ENCODE results near the gene LRIT2. TPM values are rescaled to one million over a fixed set of nuclear protein-coding genes. Genes with fewer than 3 reads are reported as not detected.

LRIT2 gene
- polyA plus RNA-seq, 1 donor from 2014 or later = not detected

DNA sequence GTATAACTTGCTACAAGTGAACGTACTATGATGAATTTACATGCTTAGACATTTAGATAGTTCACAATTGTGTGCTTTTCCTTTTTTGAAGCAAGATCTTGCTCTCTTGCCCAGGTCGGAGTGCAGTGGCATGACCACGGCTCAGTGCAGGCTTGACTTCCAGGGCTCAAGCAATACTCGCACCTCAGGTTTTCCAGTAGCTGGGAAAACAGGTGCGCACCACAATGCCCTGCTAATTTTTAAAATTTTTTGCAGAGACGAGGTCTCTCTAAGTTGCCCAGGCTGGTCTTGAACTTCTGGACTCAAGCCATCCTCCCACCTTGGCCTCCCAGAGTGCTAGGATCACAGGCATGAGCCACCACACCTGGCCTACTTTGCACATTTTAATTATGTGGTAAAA is 49.9 kb downstream of the LRIT2 start:
- no peaks in the 10 kb centered on the region for H3K9me3 ChIP-seq (ENCODE audit: low read length)
- H3K9ac ChIP-seq (ENCODE audit: low read length) = no peak overlapping the region
- H3K79me2 ChIP-seq (replicated peaks; ENCODE audit: insufficient read depth, low read length) = no peaks in the 10 kb centered on the region
- H3K27ac ChIP-seq (ENCODE audit: low read length) = no peak overlapping the region
- no peaks in the 10 kb centered on the region for H3K36me3 ChIP-seq (ENCODE audit: insufficient read depth, low read length)
- H2AFZ ChIP-seq (ENCODE audit: low read depth, low read length) = no peak overlapping the region
- no peaks in the 10 kb centered on the region for H3F3A ChIP-seq (ENCODE audit: insufficient read depth, low read length, poor library complexity, severe bottlenecking)
- H3K4me2 ChIP-seq (ENCODE audit: low read length) = no peak overlapping the region
- TF ChIP-seq EP300 (conservative IDR thresholded peaks at IDR 0.05; ENCODE audit: poor library complexity, severe bottlenecking) (no peak), POLR2AphosphoS5 (IDR thresholded peaks at IDR 0.05) (no peak), SMC3 (conservative IDR thresholded peaks at IDR 0.05; ENCODE audit: poor library complexity) (no peak), RAD21 (conservative IDR thresholded peaks at IDR 0.05) (no peak), TAF1 (IDR thresholded peaks at IDR 0.05; ENCODE audit: low read depth) (no peak)
- TF ChIP-seq, protein P1, sequence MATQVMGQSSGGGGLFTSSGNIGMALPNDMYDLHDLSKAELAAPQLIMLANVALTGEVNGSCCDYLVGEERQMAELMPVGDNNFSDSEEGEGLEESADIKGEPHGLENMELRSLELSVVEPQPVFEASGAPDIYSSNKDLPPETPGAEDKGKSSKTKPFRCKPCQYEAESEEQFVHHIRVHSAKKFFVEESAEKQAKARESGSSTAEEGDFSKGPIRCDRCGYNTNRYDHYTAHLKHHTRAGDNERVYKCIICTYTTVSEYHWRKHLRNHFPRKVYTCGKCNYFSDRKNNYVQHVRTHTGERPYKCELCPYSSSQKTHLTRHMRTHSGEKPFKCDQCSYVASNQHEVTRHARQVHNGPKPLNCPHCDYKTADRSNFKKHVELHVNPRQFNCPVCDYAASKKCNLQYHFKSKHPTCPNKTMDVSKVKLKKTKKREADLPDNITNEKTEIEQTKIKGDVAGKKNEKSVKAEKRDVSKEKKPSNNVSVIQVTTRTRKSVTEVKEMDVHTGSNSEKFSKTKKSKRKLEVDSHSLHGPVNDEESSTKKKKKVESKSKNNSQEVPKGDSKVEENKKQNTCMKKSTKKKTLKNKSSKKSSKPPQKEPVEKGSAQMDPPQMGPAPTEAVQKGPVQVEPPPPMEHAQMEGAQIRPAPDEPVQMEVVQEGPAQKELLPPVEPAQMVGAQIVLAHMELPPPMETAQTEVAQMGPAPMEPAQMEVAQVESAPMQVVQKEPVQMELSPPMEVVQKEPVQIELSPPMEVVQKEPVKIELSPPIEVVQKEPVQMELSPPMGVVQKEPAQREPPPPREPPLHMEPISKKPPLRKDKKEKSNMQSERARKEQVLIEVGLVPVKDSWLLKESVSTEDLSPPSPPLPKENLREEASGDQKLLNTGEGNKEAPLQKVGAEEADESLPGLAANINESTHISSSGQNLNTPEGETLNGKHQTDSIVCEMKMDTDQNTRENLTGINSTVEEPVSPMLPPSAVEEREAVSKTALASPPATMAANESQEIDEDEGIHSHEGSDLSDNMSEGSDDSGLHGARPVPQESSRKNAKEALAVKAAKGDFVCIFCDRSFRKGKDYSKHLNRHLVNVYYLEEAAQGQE (IDR thresholded peaks at IDR 0.05; ENCODE audit: borderline replicate concordance) = no peak
- TF ChIP-seq, protein P2, sequence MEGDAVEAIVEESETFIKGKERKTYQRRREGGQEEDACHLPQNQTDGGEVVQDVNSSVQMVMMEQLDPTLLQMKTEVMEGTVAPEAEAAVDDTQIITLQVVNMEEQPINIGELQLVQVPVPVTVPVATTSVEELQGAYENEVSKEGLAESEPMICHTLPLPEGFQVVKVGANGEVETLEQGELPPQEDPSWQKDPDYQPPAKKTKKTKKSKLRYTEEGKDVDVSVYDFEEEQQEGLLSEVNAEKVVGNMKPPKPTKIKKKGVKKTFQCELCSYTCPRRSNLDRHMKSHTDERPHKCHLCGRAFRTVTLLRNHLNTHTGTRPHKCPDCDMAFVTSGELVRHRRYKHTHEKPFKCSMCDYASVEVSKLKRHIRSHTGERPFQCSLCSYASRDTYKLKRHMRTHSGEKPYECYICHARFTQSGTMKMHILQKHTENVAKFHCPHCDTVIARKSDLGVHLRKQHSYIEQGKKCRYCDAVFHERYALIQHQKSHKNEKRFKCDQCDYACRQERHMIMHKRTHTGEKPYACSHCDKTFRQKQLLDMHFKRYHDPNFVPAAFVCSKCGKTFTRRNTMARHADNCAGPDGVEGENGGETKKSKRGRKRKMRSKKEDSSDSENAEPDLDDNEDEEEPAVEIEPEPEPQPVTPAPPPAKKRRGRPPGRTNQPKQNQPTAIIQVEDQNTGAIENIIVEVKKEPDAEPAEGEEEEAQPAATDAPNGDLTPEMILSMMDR (IDR thresholded peaks at IDR 0.05; ENCODE audit: poor library complexity, severe bottlenecking) = no peak
- no peaks in the 10 kb centered on the region for H3K9me2 ChIP-seq (ENCODE audit: insufficient read depth, low read length)
- H4K20me1 ChIP-seq (ENCODE audit: insufficient read depth) = no peaks in the 10 kb centered on the region
- H3K27me3 ChIP-seq (ENCODE audit: insufficient read depth, low read depth, low read length) = no peaks in the 10 kb centered on the region
- no peak overlapping the region for H3K4me3 ChIP-seq (ENCODE audit: low read length)

DNA sequence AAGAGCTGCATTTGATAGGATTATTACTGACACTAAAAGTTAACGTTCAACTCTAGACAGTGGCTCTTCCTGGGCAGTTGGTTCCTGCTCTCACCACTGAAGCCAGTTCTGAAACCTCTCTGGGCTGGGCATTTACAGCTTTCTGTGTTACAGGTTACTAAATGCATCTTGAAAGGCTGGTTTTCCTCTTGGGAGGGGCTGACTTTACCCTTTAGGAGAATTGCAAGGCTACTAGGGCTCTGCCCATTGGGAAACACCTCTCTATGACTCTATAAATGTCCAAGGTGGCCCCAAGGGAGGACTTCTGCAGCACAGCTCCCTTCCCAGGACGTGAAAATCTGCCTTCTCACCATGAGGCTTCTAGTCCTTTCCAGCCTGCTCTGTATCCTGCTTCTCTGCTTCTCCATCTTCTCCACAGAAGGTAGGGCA is 51.8 kb downstream of the LRIT2 start, which contains the start of gene GPR15LG:
GPR15LG (plus strand) TSS at position 301 of the 429 bp plus-strand sequence; CDS start at position 352, 51 bp downstream.
- Histone ChIP-seq H4K20me1 (ENCODE audit: insufficient read depth) (no peaks in the 10 kb centered on the region), H3K9ac (ENCODE audit: low read length) (no peak within 1 kb of the TSS), H3K9me3 (ENCODE audit: low read length) (no peaks in the 10 kb centered on the region), H3K79me2 (replicated peaks; ENCODE audit: insufficient read depth, low read length) (no peaks in the 10 kb centered on the region), H3K4me2 (ENCODE audit: low read length) (no peak within 1 kb of the TSS), H3K9me2 (ENCODE audit: insufficient read depth, low read length) (no peaks in the 10 kb centered on the region), H3F3A (ENCODE audit: insufficient read depth, low read length, poor library complexity, severe bottlenecking) (no peaks in the 10 kb centered on the region), H3K27ac (ENCODE audit: low read length) (no peak within 1 kb of the TSS), H3K36me3 (ENCODE audit: insufficient read depth, low read length) (no peaks in the 10 kb centered on the region), H2AFZ (ENCODE audit: low read depth, low read length) (no peak within 1 kb of the TSS), H3K4me3 (ENCODE audit: low read length) (no peak within 1 kb of the TSS), H3K27me3 (ENCODE audit: insufficient read depth, low read depth, low read length) (no peaks in the 10 kb centered on the region)
- TF ChIP-seq SMC3 (conservative IDR thresholded peaks at IDR 0.05; ENCODE audit: poor library complexity) (no peak), EZH2 (IDR thresholded peaks at IDR 0.05; ENCODE audit: borderline replicate concordance, insufficient read depth, low read length, poor library complexity, severe bottlenecking) (no peak), EP300 (conservative IDR thresholded peaks at IDR 0.05; ENCODE audit: poor library complexity, severe bottlenecking) (no peak)
- TF ChIP-seq, protein P2 (IDR thresholded peaks at IDR 0.05; ENCODE audit: poor library complexity, severe bottlenecking) = no peak

Data from neural cell (in vitro differentiated cells).